Spleen (tissue), 11 donors: Measurements from ENCODE around the gene MZF1. TPM values are rescaled to one million over a fixed set of nuclear protein-coding genes. Genes with fewer than 3 reads are reported as not detected.

Source experiments
- DNase-seq: peaks from one replicate; pipeline ENCODE4 v3.0.0-alpha.2; 2020
- H3K27ac ChIP-seq, 8 donors: fragments of 200-600 bp; sonication (generic) in 7 of 8; 1 replicate in 4 of 8; 2 replicates in 4 of 8; pipeline versions ENCODE4 v1.5.0 to v1.8.0; 2016 to 2021; ENCODE audit warnings: inconsistent platforms in 4 of 8, mild to moderate bottlenecking in 4 of 8, moderate library complexity in 1 of 8
- H3K27me3 ChIP-seq, 7 donors: fragments of 200-600 bp; sonication (generic) in 6 of 7; replicated peaks in 1 of 7; 1 replicate in 4 of 7; 2 replicates in 3 of 7; pipeline versions ENCODE4 v1.5.0 to v1.8.0; 2016 to 2021; ENCODE audit warnings: inconsistent platforms in 3 of 7, mild to moderate bottlenecking in 1 of 7
- H3K36me3 ChIP-seq, 6 donors: fragments of 200-600 bp; sonication (generic) in 5 of 6; 1 replicate in 4 of 6; 2 replicates in 2 of 6; pipeline versions ENCODE4 v1.5.0 to v1.8.0; 2016 to 2021; ENCODE audit warnings: inconsistent platforms in 2 of 6
- H3K4me1 ChIP-seq, 6 donors: fragments of 200-600 bp; sonication (generic) in 5 of 6; 1 replicate in 3 of 6; 2 replicates in 3 of 6; pipeline versions ENCODE4 v1.5.0 to v1.8.0; 2016 to 2021; ENCODE audit warnings: inconsistent platforms in 3 of 6
- H3K4me3 ChIP-seq, 8 donors: fragments of 200-600 bp; sonication (generic) in 7 of 8; 1 replicate in 4 of 8; 2 replicates in 4 of 8; pipeline versions ENCODE4 v1.5.0 to v1.8.0; 2016 to 2021; ENCODE audit warnings: inconsistent platforms in 4 of 8, mild to moderate bottlenecking in 4 of 8, moderate library complexity in 2 of 8
- H3K9me3 ChIP-seq, 8 donors: fragments of 200-600 bp; sonication (generic) in 7 of 8; 1 replicate in 4 of 8; 2 replicates in 4 of 8; pipeline versions ENCODE4 v1.5.0 to v1.8.0; 2016 to 2021; ENCODE audit warnings: inconsistent platforms in 4 of 8
- CTCF ChIP-seq, 11 experiments: fragments of 200-600 bp in 7 of 11; fragments of 450-650 bp in 4 of 11; sonication (generic) in 4 of 11; IDR thresholded peaks in 8 of 11; conservative IDR thresholded peaks in 3 of 11; 1 replicate in 7 of 11; 2 replicates in 4 of 11; pipeline versions ENCODE4 v1.4.0 to v1.8.0; 2016 to 2021; ENCODE audit warnings: antibody characterized with exemption in 11 of 11, inconsistent platforms in 4 of 11, mild to moderate bottlenecking in 1 of 11
- POLR2A ChIP-seq, 3 donors: fragments of 450-650 bp; IDR thresholded peaks; one replicate each; pipeline ENCODE4 v1.5.1; 2017; ENCODE audit warnings: antibody characterized with exemption in 3 of 3, mild to moderate bottlenecking in 1 of 3
- POLR2AphosphoS5 ChIP-seq, 3 donors: sonication (generic); formaldehyde crosslinking; IDR thresholded peaks; one replicate each; pipeline ENCODE4 v1.5.1; 2017; ENCODE audit warnings: antibody characterized with exemption in 3 of 3
- WGBS, 5 donors: extraction: QIAGEN DNeasy Blood & Tissue Kit in 3 of 5; methylation state at CpG; one replicate each; pipeline versions ENCODE4 v1.1.5 to v1.1.7; 2013 to 2018; 5-methylcytosine and 5-hydroxymethylcytosine counted together
- intact Hi-C: fragments of 100-400 bp; cut with DNase I; formaldehyde crosslinking; loops from one replicate; pipeline ENCODE4 v1.15.0; 2023; ENCODE audit warnings: low total_unique reads
- polyA plus RNA-seq, 3 donors: library from polyadenylated mRNA; stranded (reverse); fragments of 200-250 nt; gene quantifications; one replicate each; pipeline ENCODE4 v1.2.1, GENCODE V29; 2013
- total RNA-seq, 7 donors: library from RNA; depleted of rRNA in 3 of 7; stranded (reverse); fragments of >200 nt in 3 of 7; fragmentation: NEBNext Ultra II Directional in 4 of 7; extraction: Animal tissue kit (Norgen Biotek cat#: 25700) in 4 of 7; gene quantifications; one replicate each; pipeline versions ENCODE4 v1.1.0 to v1.2.1, GENCODE V29; 2016 to 2021
- donor health status: healthy with polysubstance abuse.
- donor health status: DM: no; HTN: no; CAD: no; lungs with moderate emphysema.
- donor health status: DM: no; HTN: no; CAD: no.
- donor health status: Bipolar disorder and iron deficiency.
- donor health status: healthy.
- donor health status: DM: no; HTN: no; CAD: no.
- donor health status: DM: yes; HTN: yes; CAD: no.

MZF1 gene
- total and polyA plus RNA-seq, 10 donors = 13.2 to 41.6 (median 35.6) TPM

GRCh38 chr19:58585442-58586132 is 12.5 kb upstream of the MZF1 start:
- H3K9me3 ChIP-seq = no peaks in the 10 kb centered on the region
- intact Hi-C loops = no loop called here
- H3K4me3 ChIP-seq = no peak overlapping the region
- no peak overlapping the region for H3K27ac ChIP-seq
- DNase-seq = no peak
- H3K4me1 ChIP-seq = peaks cover 0 to 14% (median 9%) of the 10 kb centered on the region in 6 donors
- 75 to 94% (median 82%) methylated on average over 5 to 6 of the region's 6 CpGs for WGBS, 5 donors
- no peaks in the 10 kb centered on the region for H3K27me3 ChIP-seq
- peaks cover 0 to 34% (median 24%) of the 10 kb centered on the region in 6 donors for H3K36me3 ChIP-seq
- TF ChIP-seq POLR2AphosphoS5 (IDR thresholded peaks at IDR 0.05) (no peak), POLR2A (IDR thresholded peaks at IDR 0.05) (no peak), CTCF (IDR thresholded peaks at IDR 0.05 in 8 of 11, conservative IDR thresholded peaks at IDR 0.05 in 3 of 11) (no peak)

- Histone ChIP-seq H3K9me3 (no peaks in the 10 kb centered on the region), H3K4me3 (no peak overlapping the region), H3K27me3 (no peaks in the 10 kb centered on the region), H3K27ac (no peak overlapping the region), H3K36me3 (peaks cover 0 to 34% (median 24%) of the 10 kb centered on the region in 6 donors), H3K4me1 (peaks cover 0 to 17% (median 9%) of the 10 kb centered on the region in 6 donors)
- intact Hi-C loops = no loop called here
- no peak for DNase-seq
- 77 to 86% (median 83%) methylated on average over 8 to 9 of the region's 9 CpGs for WGBS, 5 donors
- TF ChIP-seq POLR2A (IDR thresholded peaks at IDR 0.05) (no peak), CTCF (IDR thresholded peaks at IDR 0.05 in 8 of 11, conservative IDR thresholded peaks at IDR 0.05 in 3 of 11) (no peak), POLR2AphosphoS5 (IDR thresholded peaks at IDR 0.05) (no peak)
Observed at GRCh38 chr19:58584498-58585441, 11.6 kb upstream of the MZF1 start.

- Histone ChIP-seq H3K27me3 (no peaks in the 10 kb centered on the region), H3K4me3 (no peak overlapping the region), H3K36me3 (peaks cover 0 to 34% (median 24%) of the 10 kb centered on the region in 6 donors), H3K27ac (no peak overlapping the region), H3K9me3 (no peaks in the 10 kb centered on the region), H3K4me1 (peaks cover 3 to 33% (median 17%) of the 10 kb centered on the region in 6 donors)
- intact Hi-C loops = no loop called here
- no peak for TF ChIP-seq POLR2A (IDR thresholded peaks at IDR 0.05)
- no peak for TF ChIP-seq CTCF (IDR thresholded peaks at IDR 0.05 in 8 of 11, conservative IDR thresholded peaks at IDR 0.05 in 3 of 11)
- TF ChIP-seq POLR2AphosphoS5 (IDR thresholded peaks at IDR 0.05) = no peak
- 91 to 100% (median 96%) methylated on average over 6 of the region's 6 CpGs for WGBS, 5 donors
- no peak for DNase-seq
Observed at GRCh38 chr19:58582985-58583384, 9.8 kb upstream of the MZF1 start.
